ENCODE measurements around the gene NELL1. TPM values are rescaled to one million over a fixed set of nuclear protein-coding genes. Genes with fewer than 3 reads are reported as not detected.

Gene NELL1
- total and polyA plus RNA-seq, 7 donors = 0.01 TPM; not detected in 6

DNA sequence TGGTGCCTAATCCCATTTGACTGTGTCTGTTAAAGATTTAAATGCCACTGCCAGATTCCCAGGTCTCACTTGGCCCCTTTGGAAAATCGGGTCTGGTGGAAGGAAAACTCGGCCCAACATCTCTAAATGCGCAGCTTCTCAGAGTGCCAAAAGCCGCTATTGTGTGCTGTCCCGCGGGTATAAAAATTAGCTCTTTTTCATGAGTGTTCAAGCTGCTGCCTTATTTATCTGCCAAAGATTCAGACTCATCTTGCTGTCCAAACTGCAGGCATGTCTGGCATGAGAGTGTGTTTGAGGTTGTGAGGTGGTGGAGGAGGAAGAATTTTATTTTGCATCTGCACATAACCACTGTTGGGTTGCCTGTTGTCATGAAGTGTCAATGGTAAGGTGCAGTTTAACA is 91.4 kb downstream of the NELL1 start:
- WGBS, 3 donors = 79 to 81% (median 79%) methylated on average over 6 of the region's 6 CpGs

DNA sequence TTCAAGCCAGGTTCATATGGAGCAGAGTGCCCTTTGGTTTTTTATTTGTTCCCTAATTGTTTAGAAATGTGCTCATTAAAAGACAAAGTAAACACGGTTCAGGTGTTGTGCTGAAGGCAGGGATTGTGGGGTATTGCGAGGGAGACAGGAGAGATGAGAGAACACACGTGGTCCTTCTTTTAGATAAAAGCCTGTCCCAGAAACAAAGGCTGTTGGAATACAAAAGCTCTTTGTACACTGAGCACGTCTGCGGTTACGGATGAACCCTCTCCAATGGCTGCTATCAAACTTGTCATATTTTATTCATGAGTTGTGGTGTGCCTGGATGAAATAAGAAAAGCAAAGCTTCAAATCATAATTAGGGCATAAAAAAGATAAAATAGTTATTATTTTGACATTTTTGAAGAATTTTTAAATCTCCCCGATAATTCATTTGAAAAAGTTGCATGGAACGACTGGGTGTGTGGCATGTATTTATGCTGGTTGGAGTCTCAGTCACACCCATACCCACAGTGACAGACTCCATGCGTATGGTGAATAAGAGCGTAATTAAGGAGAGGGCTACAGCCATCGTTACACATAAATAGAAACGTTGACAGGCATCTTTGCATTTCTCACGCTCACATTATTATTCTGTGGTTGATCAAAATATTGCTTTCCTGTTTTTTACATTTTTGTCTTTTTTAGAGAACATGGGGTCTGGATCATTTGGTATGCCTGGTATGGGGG is 92.9 kb downstream of the NELL1 start:
- no peak for ATAC-seq
- no peak overlapping the region for H3K4me3 ChIP-seq
- DNase-seq = no peak
- TF ChIP-seq, protein P1, sequence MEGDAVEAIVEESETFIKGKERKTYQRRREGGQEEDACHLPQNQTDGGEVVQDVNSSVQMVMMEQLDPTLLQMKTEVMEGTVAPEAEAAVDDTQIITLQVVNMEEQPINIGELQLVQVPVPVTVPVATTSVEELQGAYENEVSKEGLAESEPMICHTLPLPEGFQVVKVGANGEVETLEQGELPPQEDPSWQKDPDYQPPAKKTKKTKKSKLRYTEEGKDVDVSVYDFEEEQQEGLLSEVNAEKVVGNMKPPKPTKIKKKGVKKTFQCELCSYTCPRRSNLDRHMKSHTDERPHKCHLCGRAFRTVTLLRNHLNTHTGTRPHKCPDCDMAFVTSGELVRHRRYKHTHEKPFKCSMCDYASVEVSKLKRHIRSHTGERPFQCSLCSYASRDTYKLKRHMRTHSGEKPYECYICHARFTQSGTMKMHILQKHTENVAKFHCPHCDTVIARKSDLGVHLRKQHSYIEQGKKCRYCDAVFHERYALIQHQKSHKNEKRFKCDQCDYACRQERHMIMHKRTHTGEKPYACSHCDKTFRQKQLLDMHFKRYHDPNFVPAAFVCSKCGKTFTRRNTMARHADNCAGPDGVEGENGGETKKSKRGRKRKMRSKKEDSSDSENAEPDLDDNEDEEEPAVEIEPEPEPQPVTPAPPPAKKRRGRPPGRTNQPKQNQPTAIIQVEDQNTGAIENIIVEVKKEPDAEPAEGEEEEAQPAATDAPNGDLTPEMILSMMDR (IDR thresholded peaks at IDR 0.05) = no peak
- 71 to 75% (median 74%) methylated on average over 13 of the region's 13 CpGs for whole genome bisulfite sequencing, 3 donors
- intact Hi-C loops (cut with DNase I) = no loop called here
- no peaks in the 10 kb centered on the region for H3K27me3 ChIP-seq (ENCODE audit: insufficient read depth in 3 of 3, low read length in 2 of 3)
- H3K27ac ChIP-seq = no peak overlapping the region
- no peaks in the 10 kb centered on the region for H3K9me3 ChIP-seq
- H3K4me1 ChIP-seq = no peaks in the 10 kb centered on the region
- H3K36me3 ChIP-seq (ENCODE audit: insufficient read depth in 1 of 2, low read depth in 1 of 2) = no peaks in the 10 kb centered on the region

More for the DNA sequence above, 91.4 kb downstream of the NELL1 start:
- H3K27me3 ChIP-seq (ENCODE audit: insufficient read depth in 3 of 3, low read length in 2 of 3) = no peaks in the 10 kb centered on the region
- intact Hi-C loops (cut with DNase I) = no loop called here
- no peak for DNase-seq
- no peak overlapping the region for H3K4me3 ChIP-seq
- no peaks in the 10 kb centered on the region for H3K9me3 ChIP-seq
- TF ChIP-seq, protein P1 (IDR thresholded peaks at IDR 0.05) = no peak
- H3K4me1 ChIP-seq = no peaks in the 10 kb centered on the region
- no peaks in the 10 kb centered on the region for H3K36me3 ChIP-seq (ENCODE audit: insufficient read depth in 1 of 2, low read depth in 1 of 2)
- ATAC-seq = no peak
- H3K27ac ChIP-seq = no peak overlapping the region

DNA sequence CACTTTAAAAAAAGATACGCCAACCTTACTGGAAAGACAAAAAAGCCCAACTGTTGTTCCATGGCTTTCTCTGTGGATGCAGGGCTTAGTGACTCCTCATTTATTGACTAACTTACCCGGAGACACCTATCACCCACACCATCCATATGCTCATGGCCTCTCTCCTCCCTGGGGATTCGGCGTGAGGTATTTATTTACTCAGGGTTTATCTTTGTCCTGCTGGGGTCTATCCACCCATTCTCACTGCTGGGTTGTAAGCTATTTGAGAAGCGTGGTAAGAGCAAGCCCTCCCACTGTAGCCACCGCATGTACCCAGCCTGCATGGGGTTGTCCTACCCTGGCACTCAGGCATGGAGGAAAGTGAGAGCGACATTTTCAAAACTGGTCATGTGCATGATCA is 93.6 kb downstream of the NELL1 start:
- WGBS, 3 donors = 67 to 79% (median 68%) methylated on average over 7 of the region's 7 CpGs
- H3K9me3 ChIP-seq = no peaks in the 10 kb centered on the region
- H3K27me3 ChIP-seq (ENCODE audit: insufficient read depth in 3 of 3, low read length in 2 of 3) = no peaks in the 10 kb centered on the region
- H3K4me3 ChIP-seq = no peak overlapping the region
- ATAC-seq (no peak), DNase-seq (no peak)
- no peak overlapping the region for H3K27ac ChIP-seq
- no peaks in the 10 kb centered on the region for H3K4me1 ChIP-seq
- TF ChIP-seq, protein P1 (IDR thresholded peaks at IDR 0.05) = no peak
- intact Hi-C loops (cut with DNase I) = no loop called here
- H3K36me3 ChIP-seq (ENCODE audit: insufficient read depth in 1 of 2, low read depth in 1 of 2) = no peaks in the 10 kb centered on the region

DNA sequence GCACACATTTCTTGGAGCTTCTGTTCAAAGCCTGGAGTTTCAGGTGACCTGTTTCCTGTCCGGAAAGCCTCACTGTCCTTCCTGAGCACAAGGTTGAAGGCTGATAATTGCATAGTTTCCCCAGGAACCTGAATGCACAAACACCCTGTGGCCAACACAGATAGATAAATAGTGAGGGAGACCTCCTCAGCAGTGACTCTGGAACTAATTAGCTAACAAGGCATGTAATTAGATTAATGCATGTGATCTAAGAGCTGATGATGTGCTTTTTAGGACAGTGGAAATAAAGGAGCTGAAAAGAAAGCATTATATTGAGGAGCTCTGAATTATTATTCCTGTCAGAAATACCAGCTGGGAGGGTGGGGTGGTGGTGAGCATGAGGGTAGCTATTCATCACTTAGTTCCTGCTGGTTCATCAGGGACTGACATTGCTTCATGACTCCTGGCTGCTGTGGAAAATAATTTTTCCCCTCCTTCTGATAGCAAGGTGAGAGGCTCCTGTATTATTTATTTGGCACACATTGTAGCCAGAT is 101.1 kb downstream of the NELL1 start:
- 16 to 27% (median 20%) methylated on average over 1 of the region's 1 CpG for WGBS, 3 donors
- ATAC-seq (no peak), DNase-seq (no peak)
- no peaks in the 10 kb centered on the region for H3K4me1 ChIP-seq
- no peak overlapping the region for H3K27ac ChIP-seq
- no peaks in the 10 kb centered on the region for H3K27me3 ChIP-seq (ENCODE audit: insufficient read depth in 3 of 3, low read length in 2 of 3)
- no peaks in the 10 kb centered on the region for H3K9me3 ChIP-seq
- no peaks in the 10 kb centered on the region for H3K36me3 ChIP-seq (ENCODE audit: insufficient read depth in 1 of 2, low read depth in 1 of 2)
- TF ChIP-seq, protein P1 (IDR thresholded peaks at IDR 0.05) = no peak
- intact Hi-C loops (cut with DNase I) = no loop called here
- H3K4me3 ChIP-seq = no peak overlapping the region

DNA sequence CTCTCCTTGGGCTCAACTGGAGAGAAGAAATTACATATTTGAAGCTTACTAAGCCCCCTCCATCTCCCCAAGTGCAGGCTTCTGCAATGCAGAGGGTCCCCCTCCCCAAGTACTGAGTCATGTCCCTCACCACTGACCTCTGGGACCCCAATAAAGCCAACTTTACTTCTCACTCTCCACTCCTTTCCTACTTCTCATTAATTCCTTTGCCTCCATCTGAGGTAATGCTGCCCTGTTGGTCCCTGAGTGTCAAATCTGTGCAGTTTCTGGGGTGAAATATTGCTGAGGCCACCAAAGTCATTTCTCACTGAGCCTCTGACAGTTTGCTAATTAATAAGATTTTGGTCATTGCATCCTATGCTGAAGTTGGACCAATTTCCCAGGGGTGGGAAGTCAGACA is 101.6 kb downstream of the NELL1 start:
- no peak overlapping the region for H3K4me3 ChIP-seq
- no peaks in the 10 kb centered on the region for H3K27me3 ChIP-seq (ENCODE audit: insufficient read depth in 3 of 3, low read length in 2 of 3)
- DNase-seq = no peak
- TF ChIP-seq, protein P1 (IDR thresholded peaks at IDR 0.05) = no peak
- no peak overlapping the region for H3K27ac ChIP-seq
- no peaks in the 10 kb centered on the region for H3K36me3 ChIP-seq (ENCODE audit: insufficient read depth in 1 of 2, low read depth in 1 of 2)
- ATAC-seq = no peak
- H3K9me3 ChIP-seq = no peaks in the 10 kb centered on the region
- no peaks in the 10 kb centered on the region for H3K4me1 ChIP-seq
- intact Hi-C loops (cut with DNase I) = no loop called here

All from psoas muscle (tissue), 8 donors.